ENCODE measurements around the gene SYF2.

Gene SYF2

GRCh38 chr1:25197982-25198662 is 34.2 kb downstream of the SYF2 start:
- peak; percentile 41 for DNase-seq (ENCODE audit: low read depth)
- no peak overlapping the region for H3K4me3 ChIP-seq (ENCODE audit: low read length)
- no peak for TF ChIP-seq CTCF (IDR thresholded peaks at IDR 0.05; ENCODE audit: insufficient read depth, low read depth, low read length, missing control alignments)

GRCh38 chr1:25197235-25197975 is 34.9 kb downstream of the SYF2 start:
- no peak overlapping the region for H3K4me3 ChIP-seq (ENCODE audit: low read length)
- no peak for TF ChIP-seq CTCF (IDR thresholded peaks at IDR 0.05; ENCODE audit: insufficient read depth, low read depth, low read length, missing control alignments)
- DNase-seq (ENCODE audit: low read depth), result no peak

GRCh38 chr1:25196830-25197229 is 35.5 kb downstream of the SYF2 start:
- no peak for DNase-seq (ENCODE audit: low read depth)
- no peak overlapping the region for H3K4me3 ChIP-seq (ENCODE audit: low read length)
- TF ChIP-seq CTCF (IDR thresholded peaks at IDR 0.05; ENCODE audit: insufficient read depth, low read depth, low read length, missing control alignments), result no peak

GRCh38 chr1:25195835-25196234 is 36.5 kb downstream of the SYF2 start:
- no peak for DNase-seq (ENCODE audit: low read depth)
- TF ChIP-seq CTCF (IDR thresholded peaks at IDR 0.05; ENCODE audit: insufficient read depth, low read depth, low read length, missing control alignments), result no peak
- no peak overlapping the region for H3K4me3 ChIP-seq (ENCODE audit: low read length)

- peak; percentile 96 for DNase-seq (ENCODE audit: low read depth)
- no peak overlapping the region for H3K4me3 ChIP-seq (ENCODE audit: low read length)
- TF ChIP-seq CTCF (IDR thresholded peaks at IDR 0.05; ENCODE audit: insufficient read depth, low read depth, low read length, missing control alignments), result no peak
Observed at GRCh38 chr1:25194572-25195020, 37.7 kb downstream of the SYF2 start.

- H3K4me3 ChIP-seq (ENCODE audit: low read length), result no peak overlapping the region
- no peak for TF ChIP-seq CTCF (IDR thresholded peaks at IDR 0.05; ENCODE audit: insufficient read depth, low read depth, low read length, missing control alignments)
- no peak for DNase-seq (ENCODE audit: low read depth)
Observed at GRCh38 chr1:25194054-25194453, 38.2 kb downstream of the SYF2 start.
